Caco-2 (cell line): ENCODE measurements around the gene LRRIQ3. TPM values are rescaled to one million over a fixed set of nuclear protein-coding genes. Genes with fewer than 3 reads are reported as not detected.
A peak's percentile ranks its signal among the peaks of the same experiment; 100 is the strongest.

Experiments
- BruUV-seq: library from RNA; stranded (reverse); fragments of 400-500 nt; replicated peaks from 2 replicates; lab custom pipeline; 2021; lab: Mats Ljungman, UMichigan
- CTCF ChIA-PET: fragments of 300-600 bp; sonication (Branson Sonifier 250); formaldehyde crosslinking; loops from one replicate; lab custom pipeline; 2022; ENCODE audit warnings: antibody characterized with exemption; lab: Charles Lee
- POLR2A ChIA-PET: fragments of 300-600 bp; sonication (Branson Sonifier 250); formaldehyde crosslinking; loops from one replicate; lab custom pipeline; 2022; ENCODE audit warnings: antibody characterized with exemption; lab: Charles Lee
- DNase-seq, 2 experiments: peaks; one replicate each; pipeline versions ENCODE4 v3.0.0 to v3.0.0-alpha.2; 2020 to 2022
- H3K27me3 ChIP-seq: replicated peaks from 2 replicates; pipeline ENCODE4 v1.6.0; 2011; ENCODE audit warnings: low read length; ENCODE audit not compliant: control insufficient read depth, insufficient read depth
- H3K36me3 ChIP-seq: 2 replicates; pipeline ENCODE4 v1.5.1; 2011; ENCODE audit warnings: low read length; ENCODE audit not compliant: control insufficient read depth, insufficient read depth
- H3K4me1 ChIP-seq: fragments of 250-450 bp; sonication (Bioruptor Pico); 2 replicates; pipeline ENCODE4 v1.5.1; 2020; ENCODE audit warnings: mild to moderate bottlenecking
- H3K4me3 ChIP-seq: 2 replicates; pipeline ENCODE4 v1.5.1; 2011; ENCODE audit warnings: low read depth, mild to moderate bottlenecking, control low read depth, low read length
- H3K9me3 ChIP-seq: fragments of 250-450 bp; sonication (Bioruptor Pico); 2 replicates; pipeline ENCODE4 v1.5.1; 2020; ENCODE audit warnings: mild to moderate bottlenecking, moderate library complexity
- H3K27ac Mint-ChIP-seq: one replicate; pipeline ENCODE4 v1.8.0; 2022; ENCODE audit warnings: mixed read lengths; ENCODE audit not compliant: unreplicated experiment
- H3K27me3 Mint-ChIP-seq: one replicate; pipeline ENCODE4 v1.8.0; 2022; ENCODE audit warnings: mixed read lengths; ENCODE audit not compliant: insufficient read depth, unreplicated experiment
- H3K36me3 Mint-ChIP-seq: one replicate; pipeline ENCODE4 v1.8.0; 2022; ENCODE audit warnings: mild to moderate bottlenecking, mixed read lengths; ENCODE audit not compliant: insufficient read depth, unreplicated experiment
- H3K4me1 Mint-ChIP-seq: one replicate; pipeline ENCODE4 v1.8.0; 2022; ENCODE audit warnings: low read depth, mixed read lengths; ENCODE audit not compliant: unreplicated experiment
- H3K4me3 Mint-ChIP-seq: one replicate; pipeline ENCODE4 v1.8.0; 2022; ENCODE audit warnings: mild to moderate bottlenecking, moderate library complexity, mixed read lengths; ENCODE audit not compliant: unreplicated experiment
- H3K9me3 Mint-ChIP-seq: one replicate; pipeline ENCODE4 v1.8.0; 2022; ENCODE audit warnings: mixed read lengths; ENCODE audit not compliant: unreplicated experiment
- CTCF ChIP-seq, 2 experiments: fragments of 200-600 bp in 1 of 2; IDR thresholded peaks; 1 replicate in 1 of 2; 2 replicates in 1 of 2; pipeline versions ENCODE4 v1.5.1 to v1.8.0; 2011 to 2022; ENCODE audit warnings: antibody characterized with exemption in 1 of 2, control low read depth in 1 of 2, inconsistent platforms in 1 of 2, low read depth in 1 of 2, low read length in 1 of 2, mild to moderate bottlenecking in 1 of 2, moderate library complexity in 1 of 2; ENCODE audit not compliant: insufficient read depth in 1 of 2, severe bottlenecking in 1 of 2, unreplicated experiment in 1 of 2
- intact Hi-C: fragments of 100-400 bp; cut with micrococcal nuclease; formaldehyde crosslinking; loops from one replicate; pipeline ENCODE4 v1.10.0; 2022; ENCODE audit not compliant: unreplicated experiment
- total RNA-seq: library from RNA; stranded (reverse); gene quantifications from 2 replicates; pipeline ENCODE4 v1.2.3, GENCODE V29; 2022

LRRIQ3 gene
- total RNA-seq, 1 experiment from 2014 or later = 0.23 TPM

- POLR2A ChIA-PET = no interaction called here
These were observed 194.2 kb downstream of the LRRIQ3 start for GRCh38 chr1:74003806-74004205.

DNA sequence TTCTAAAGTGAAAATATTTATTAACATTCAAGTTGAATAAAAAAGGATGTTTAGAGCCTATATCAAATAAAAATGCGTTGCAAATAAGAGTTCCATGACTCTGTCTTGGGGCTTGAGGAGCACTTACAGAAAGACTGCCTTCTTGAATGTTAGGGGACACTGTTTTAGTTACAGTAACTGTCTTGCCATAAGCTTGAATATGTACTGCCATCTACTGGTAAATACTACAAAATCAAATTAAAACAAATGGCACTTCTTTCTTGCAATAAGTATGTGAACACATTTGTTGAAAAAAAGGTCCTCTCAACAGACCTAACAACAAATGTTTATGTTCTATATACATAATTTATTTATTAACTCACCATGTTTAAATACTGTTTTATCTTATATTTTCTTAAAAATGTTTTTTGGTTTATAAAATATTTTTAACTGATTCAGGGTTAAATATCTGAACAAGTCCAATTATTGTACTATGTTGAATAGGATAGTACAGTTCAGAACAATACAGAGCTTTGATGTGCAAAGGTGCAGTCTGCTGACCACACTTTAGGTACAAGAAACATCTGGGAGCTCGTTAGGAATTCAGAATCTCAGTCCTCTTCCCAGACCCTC lies 199.5 kb downstream of the LRRIQ3 start:
- Histone ChIP-seq H3K9me3 (no peaks in the 10 kb centered on the region), H3K4me3 (no peak overlapping the region), H3K27me3 (no peaks in the 10 kb centered on the region), H3K4me1 (no peaks in the 10 kb centered on the region), H3K36me3 (no peaks in the 10 kb centered on the region)
- CTCF ChIA-PET = interaction anchor here (0.7 kb wide), 1 partner anchor 158 kb away, joined by 4 read pairs; no protein-coding TSS in a partner anchor
- Mint-ChIP-seq H3K27ac (no peak overlapping the region), H3K4me1 (no peaks in the 10 kb centered on the region), H3K9me3 (no peaks in the 10 kb centered on the region), H3K36me3 (no peaks in the 10 kb centered on the region), H3K4me3 (no peak overlapping the region), H3K27me3 (peaks cover 4% of the 10 kb centered on the region)
- DNase-seq = peak in 1 of 2 experiments; percentile 1
- POLR2A ChIA-PET = no interaction called here
- intact Hi-C loops = loop anchor here (1.0 kb wide), 1 partner anchor 158 kb away; no protein-coding TSS in a partner anchor
- peak in 1 of 2 experiments; percentile 16 for TF ChIP-seq CTCF (IDR thresholded peaks at IDR 0.05; ENCODE audit: insufficient read depth in 1 of 2, low read depth in 1 of 2, low read length in 1 of 2, severe bottlenecking in 1 of 2, unreplicated experiment in 1 of 2)
- no TSS peak for BruUV-seq

More at GRCh38 chr1:74003806-74004205, 194.2 kb downstream of the LRRIQ3 start:
- H3K4me1 Mint-ChIP-seq = no peaks in the 10 kb centered on the region
- DNase-seq = no peak
- H3K36me3 ChIP-seq = no peaks in the 10 kb centered on the region
- no peaks in the 10 kb centered on the region for H3K9me3 ChIP-seq
- no peak overlapping the region for H3K27ac Mint-ChIP-seq
- BruUV-seq = no TSS peak
- H3K27me3 Mint-ChIP-seq = no peaks in the 10 kb centered on the region
- intact Hi-C loops = loop anchor here (5.0 kb wide), 1 partner anchor 683 kb away; no protein-coding TSS in a partner anchor
- H3K4me1 ChIP-seq = no peaks in the 10 kb centered on the region
- no peaks in the 10 kb centered on the region for H3K27me3 ChIP-seq
- no peaks in the 10 kb centered on the region for H3K36me3 Mint-ChIP-seq
- CTCF ChIA-PET = no interaction called here
- H3K4me3 ChIP-seq = no peak overlapping the region
- H3K4me3 Mint-ChIP-seq = no peak overlapping the region
- TF ChIP-seq CTCF (IDR thresholded peaks at IDR 0.05; ENCODE audit: insufficient read depth in 1 of 2, low read depth in 1 of 2, low read length in 1 of 2, severe bottlenecking in 1 of 2, unreplicated experiment in 1 of 2) = no peak
- no peaks in the 10 kb centered on the region for H3K9me3 Mint-ChIP-seq

- Histone ChIP-seq H3K4me3 (no peak overlapping the region), H3K4me1 (peaks cover 24% of the 10 kb centered on the region), H3K9me3 (no peaks in the 10 kb centered on the region), H3K36me3 (no peaks in the 10 kb centered on the region), H3K27me3 (no peaks in the 10 kb centered on the region)
- Mint-ChIP-seq H3K9me3 (no peaks in the 10 kb centered on the region), H3K4me3 (no peak overlapping the region), H3K36me3 (no peaks in the 10 kb centered on the region), H3K4me1 (peaks cover 10% of the 10 kb centered on the region), H3K27ac (peak overlapping the region; percentile 80), H3K27me3 (no peaks in the 10 kb centered on the region)
- no peak for TF ChIP-seq CTCF (IDR thresholded peaks at IDR 0.05; ENCODE audit: insufficient read depth in 1 of 2, low read depth in 1 of 2, low read length in 1 of 2, severe bottlenecking in 1 of 2, unreplicated experiment in 1 of 2)
- intact Hi-C loops = no loop called here
- BruUV-seq = no TSS peak
- DNase-seq = peak in 1 of 2 experiments; percentile 24
- ChIA-PET POLR2A (no interaction called here), CTCF (no interaction called here)
These were observed 217.5 kb downstream of the LRRIQ3 start for GRCh38 chr1:73980324-73981040.
